Brain microvascular endothelial cell (primary cell): ENCODE measurements around the gene FLAD1.

Experiments
- DNase-seq: peaks from one replicate; pipeline ENCODE4 v3.0.0-alpha.2; 2020
- H3K27ac ChIP-seq: fragments of 250-450 bp; sonication (Bioruptor Pico); 2 replicates; pipeline ENCODE4 v1.5.1; 2020; ENCODE audit warnings: mild to moderate bottlenecking, moderate library complexity
- H3K27me3 ChIP-seq: fragments of 250-450 bp; sonication (Bioruptor Pico); replicated peaks from 2 replicates; pipeline ENCODE4 v1.5.1; 2020; ENCODE audit warnings: mild to moderate bottlenecking
- H3K36me3 ChIP-seq: fragments of 250-450 bp; sonication (Bioruptor Pico); replicated peaks from 2 replicates; pipeline ENCODE4 v1.5.1; 2020; ENCODE audit warnings: mild to moderate bottlenecking
- H3K4me3 ChIP-seq: 2 replicates; pipeline ENCODE4 v1.5.1; 2011; ENCODE audit warnings: low read depth, mild to moderate bottlenecking, control low read depth, low read length, moderate library complexity
- CTCF ChIP-seq: IDR thresholded peaks from 2 replicates; pipeline ENCODE4 v1.5.1; 2011; ENCODE audit warnings: low read depth, mild to moderate bottlenecking, moderate library complexity, low read length, control low read depth, inconsistent platforms; ENCODE audit errors: missing control alignments
- in situ Hi-C: cut with HindIII; loops from 2 replicates; pipeline ENCODE4 v1.10.0; 2017; ENCODE audit warnings: low sequenced_read_pairs, low pct_ligation_motif_present

Gene FLAD1

GRCh38 chr1:155007251-155007828, 24.2 kb downstream of the FLAD1 start:
- peaks cover 3% of the 10 kb centered on the region for H3K36me3 ChIP-seq
- in situ Hi-C loops: no loop called here
- H3K4me3 ChIP-seq: no peak overlapping the region
- no peak for DNase-seq
- no peaks in the 10 kb centered on the region for H3K27me3 ChIP-seq
- TF ChIP-seq CTCF: no peak
- H3K27ac ChIP-seq: no peak overlapping the region

- peaks cover 3% of the 10 kb centered on the region for H3K36me3 ChIP-seq
- TF ChIP-seq CTCF: no peak
- in situ Hi-C loops: no loop called here
- no peak overlapping the region for H3K4me3 ChIP-seq
- H3K27me3 ChIP-seq: no peaks in the 10 kb centered on the region
- DNase-seq: no peak
- no peak overlapping the region for H3K27ac ChIP-seq
Measured at GRCh38 chr1:155008015-155008941, 25.1 kb downstream of the FLAD1 start.

GRCh38 chr1:155009221-155009711, 26.1 kb downstream of the FLAD1 start:
- Histone ChIP-seq H3K27ac (no peak overlapping the region), H3K27me3 (no peaks in the 10 kb centered on the region), H3K4me3 (no peak overlapping the region), H3K36me3 (peaks cover 3% of the 10 kb centered on the region)
- no peak for DNase-seq
- no peak for TF ChIP-seq CTCF
- in situ Hi-C loops: no loop called here

- DNase-seq: no peak
- Histone ChIP-seq H3K27me3 (no peaks in the 10 kb centered on the region), H3K27ac (no peak overlapping the region), H3K36me3 (peaks cover 6% of the 10 kb centered on the region), H3K4me3 (no peak overlapping the region)
- no peak for TF ChIP-seq CTCF
- in situ Hi-C loops: no loop called here
Measured at GRCh38 chr1:155009742-155010141, 26.6 kb downstream of the FLAD1 start.

- no peaks in the 10 kb centered on the region for H3K27me3 ChIP-seq
- H3K36me3 ChIP-seq: peaks cover 12% of the 10 kb centered on the region
- DNase-seq: no peak
- H3K27ac ChIP-seq: no peak overlapping the region
- in situ Hi-C loops: no loop called here
- no peak overlapping the region for H3K4me3 ChIP-seq
- no peak for TF ChIP-seq CTCF
Measured at GRCh38 chr1:155010211-155010918, 27.2 kb downstream of the FLAD1 start.
